Measurements from ENCODE around the gene PRELID3B.

PRELID3B gene

DNA sequence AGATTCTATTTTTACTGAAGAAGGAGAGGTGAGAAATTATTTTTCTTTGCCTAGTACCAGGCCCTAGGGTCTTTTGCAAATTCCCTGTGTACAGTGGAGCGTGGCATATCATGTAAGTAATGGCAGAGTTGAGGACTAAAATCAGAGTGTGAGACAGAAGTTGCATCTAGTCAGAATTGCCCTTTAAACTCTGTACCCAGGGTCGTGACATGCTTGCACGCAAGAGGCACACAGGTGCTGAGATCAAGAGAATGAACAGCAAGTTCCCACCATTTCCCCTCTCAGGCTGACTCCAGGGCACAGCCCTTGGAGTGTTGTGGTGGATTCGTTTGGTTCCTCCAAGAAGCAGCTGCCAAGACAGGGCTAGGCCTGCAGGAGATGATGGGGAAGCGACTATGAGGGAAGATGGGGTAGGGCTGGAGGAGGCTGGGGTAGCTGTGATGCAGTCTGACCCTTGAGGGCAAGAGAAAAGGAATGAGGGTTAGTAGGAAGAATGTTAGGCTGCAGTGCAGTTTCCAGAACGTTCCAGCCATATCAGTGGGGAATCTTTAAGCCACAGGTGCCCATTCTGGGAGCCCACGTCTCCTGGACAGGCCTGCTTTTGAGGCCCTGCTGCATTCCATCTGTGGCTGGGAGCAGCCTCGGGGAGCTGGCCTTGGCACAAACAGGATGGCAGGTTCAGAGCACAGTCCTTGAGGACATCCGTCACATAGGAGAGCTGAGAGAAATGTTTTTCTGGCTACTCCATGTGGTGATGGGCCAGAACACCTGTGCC, 54.6 kb downstream of the PRELID3B start:
- in situ Hi-C loops (cut with MboI; ENCODE audit: low pct_unique_long_range_greater_than_20kb, low sequenced_read_pairs, unreplicated experiment): loop anchor here (10.0 kb wide), 1 partner anchor 93 kb away; no protein-coding TSS in a partner anchor
- no peak for DNase-seq (ENCODE audit: low spot score)
- no peak for TF ChIP-seq CTCF (IDR thresholded peaks at IDR 0.05; ENCODE audit: extremely low read depth, insufficient read depth, missing control alignments)

GRCh38 chr20:58986968-58987517, 55.5 kb downstream of the PRELID3B start:
- DNase-seq (ENCODE audit: low spot score): no peak
- in situ Hi-C loops (cut with MboI; ENCODE audit: low pct_unique_long_range_greater_than_20kb, low sequenced_read_pairs, unreplicated experiment): loop anchor here (10.0 kb wide), 1 partner anchor 92 kb away; no protein-coding TSS in a partner anchor
- no peak for TF ChIP-seq CTCF (IDR thresholded peaks at IDR 0.05; ENCODE audit: extremely low read depth, insufficient read depth, missing control alignments)

- in situ Hi-C loops (cut with MboI; ENCODE audit: low pct_unique_long_range_greater_than_20kb, low sequenced_read_pairs, unreplicated experiment): loop anchor here (10.0 kb wide), 1 partner anchor 92 kb away; no protein-coding TSS in a partner anchor
- DNase-seq (ENCODE audit: low spot score): no peak
- TF ChIP-seq CTCF (IDR thresholded peaks at IDR 0.05; ENCODE audit: extremely low read depth, insufficient read depth, missing control alignments): no peak
Observed at GRCh38 chr20:58986286-58986967, 56.2 kb downstream of the PRELID3B start.

DNA sequence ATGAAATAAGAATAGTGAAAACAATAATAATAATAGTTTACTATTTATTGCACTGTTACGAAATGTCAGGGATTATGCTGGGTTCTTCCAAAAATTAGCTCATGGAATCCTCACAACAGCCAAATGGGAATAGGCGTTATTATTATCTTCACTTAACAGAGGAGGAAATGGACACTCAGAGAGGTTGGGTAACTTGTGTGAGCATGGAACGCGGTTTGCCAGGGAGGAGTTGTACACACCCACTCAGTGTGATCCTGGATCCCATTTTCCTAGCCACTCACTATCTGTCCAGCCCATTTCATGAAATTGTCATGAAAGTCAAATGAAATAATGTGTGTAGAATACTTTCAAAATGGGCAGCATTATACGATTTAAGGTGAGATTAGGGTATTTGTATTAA, 56.9 kb downstream of the PRELID3B start:
- in situ Hi-C loops (cut with MboI; ENCODE audit: low pct_unique_long_range_greater_than_20kb, low sequenced_read_pairs, unreplicated experiment): loop anchor here (10.0 kb wide), 1 partner anchor 91 kb away; no protein-coding TSS in a partner anchor
- TF ChIP-seq CTCF (IDR thresholded peaks at IDR 0.05; ENCODE audit: extremely low read depth, insufficient read depth, missing control alignments): no peak
- DNase-seq (ENCODE audit: low spot score): no peak

GRCh38 chr20:58984691-58985090, 57.9 kb downstream of the PRELID3B start:
- no peak for DNase-seq (ENCODE audit: low spot score)
- TF ChIP-seq CTCF (IDR thresholded peaks at IDR 0.05; ENCODE audit: extremely low read depth, insufficient read depth, missing control alignments): no peak
- in situ Hi-C loops (cut with MboI; ENCODE audit: low pct_unique_long_range_greater_than_20kb, low sequenced_read_pairs, unreplicated experiment): loop anchor here (10.0 kb wide), 1 partner anchor 90 kb away; no protein-coding TSS in a partner anchor

All from GM13977 (cell line).